ENCODE data around the gene SORD.

- no peak for TF ChIP-seq POLR2A (IDR thresholded peaks at IDR 0.05; ENCODE audit: low read depth)
- TF ChIP-seq EP300 (IDR thresholded peaks at IDR 0.05), result no peak
Measured at GRCh38 chr15:45116482-45117307, 93.7 kb downstream of the SORD start.

Data from esophagus muscularis mucosa (tissue), 2 donors.